GM18951 (cell line): ENCODE results near the gene PCDH12.
"Not testable (repeated sequence)": the region's sequence is repeated elsewhere in the genome, so short reads cannot be mapped to it uniquely, and the experiment has no call there.

Experiments
- POLR2A ChIP-seq: IDR thresholded peaks from 4 replicates; pipeline ENCODE4 v1.6.1; 2011; ENCODE audit warnings: mild to moderate bottlenecking; ENCODE audit not compliant: insufficient read length, insufficient read depth; ENCODE audit errors: extremely low read depth
- in situ Hi-C: fragments of 300-500 bp; cut with MboI; formaldehyde crosslinking; loops from one replicate; pipeline ENCODE4 v1.12.0; 2022; ENCODE audit warnings: low sequenced_read_pairs, mixed read lengths, inconsistent platforms; ENCODE audit not compliant: unreplicated experiment

Gene PCDH12

DNA sequence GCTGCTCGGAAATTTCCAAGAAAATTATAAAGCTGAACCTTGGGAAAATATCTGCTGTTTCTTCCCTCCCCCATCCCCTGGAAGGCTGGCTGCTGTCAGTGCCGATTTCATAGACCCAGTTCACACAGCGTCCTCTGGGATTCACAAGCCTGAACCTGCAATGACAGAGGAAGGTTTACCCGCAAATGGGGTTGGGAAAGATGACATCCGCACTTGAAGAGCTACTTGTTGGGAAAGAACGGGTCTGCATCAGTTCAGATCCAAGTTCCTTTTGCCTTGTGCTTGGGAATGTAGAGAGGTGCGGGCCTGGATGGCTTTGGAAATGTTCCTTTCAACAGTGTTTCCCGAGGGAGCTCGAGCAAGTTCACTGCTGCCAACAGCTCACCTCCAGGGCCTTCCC is 13.9 kb downstream of the PCDH12 start:
- in situ Hi-C loops = no loop called here
- no peak for TF ChIP-seq POLR2A

DNA sequence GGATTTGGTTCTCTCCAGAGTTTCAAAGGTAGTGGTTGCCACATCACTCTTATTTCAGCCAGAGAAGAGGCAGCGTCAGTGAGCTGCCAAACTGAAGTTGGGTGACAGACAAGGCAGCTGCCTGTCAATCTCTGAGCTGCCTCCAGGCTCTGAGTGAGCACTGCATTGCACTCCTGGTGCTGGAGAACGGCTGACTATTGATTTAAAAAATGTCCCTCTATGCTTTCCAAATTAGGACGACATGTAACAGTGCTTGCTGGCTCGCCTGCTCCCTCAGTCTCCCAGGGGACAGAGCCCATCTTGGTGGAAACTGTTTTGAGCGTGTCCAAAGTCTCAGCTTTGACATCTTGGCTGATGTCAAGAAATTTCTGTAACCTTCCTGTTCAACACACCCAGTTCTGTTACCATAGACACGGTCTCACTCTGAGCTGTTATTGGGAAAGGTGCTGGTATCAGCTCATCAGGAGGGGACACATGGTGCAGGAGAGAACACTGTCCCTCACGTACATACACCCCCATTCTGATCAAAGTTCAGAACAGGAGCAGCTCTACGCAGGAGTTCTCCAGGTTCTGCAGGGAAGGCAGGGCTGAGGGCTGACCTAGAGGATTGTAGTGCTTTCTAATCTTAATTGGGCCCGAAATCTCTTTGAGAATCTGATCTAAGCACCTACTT is 15.7 kb downstream of the PCDH12 start:
- TF ChIP-seq POLR2A = no peak
- in situ Hi-C loops = no loop called here

DNA sequence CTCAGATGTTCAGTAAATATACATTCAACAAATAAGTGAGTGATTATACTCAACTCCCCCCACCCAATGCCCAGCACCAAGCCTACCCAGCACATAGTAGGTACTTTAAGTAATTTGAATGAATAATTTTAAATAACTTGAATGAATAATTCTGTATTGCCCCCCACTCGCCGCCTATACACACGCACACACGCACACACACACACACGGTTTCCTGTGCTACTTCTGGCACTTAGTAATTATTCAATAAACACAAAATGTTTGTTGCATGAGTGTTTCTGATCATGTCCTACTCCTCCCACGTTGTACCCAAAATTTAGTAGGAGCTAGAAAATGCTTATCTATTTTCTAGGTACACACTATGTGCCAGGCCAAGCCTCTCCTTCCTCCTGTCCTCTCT is 16.2 kb downstream of the PCDH12 start:
- in situ Hi-C loops = no loop called here
- TF ChIP-seq POLR2A = no peak

DNA sequence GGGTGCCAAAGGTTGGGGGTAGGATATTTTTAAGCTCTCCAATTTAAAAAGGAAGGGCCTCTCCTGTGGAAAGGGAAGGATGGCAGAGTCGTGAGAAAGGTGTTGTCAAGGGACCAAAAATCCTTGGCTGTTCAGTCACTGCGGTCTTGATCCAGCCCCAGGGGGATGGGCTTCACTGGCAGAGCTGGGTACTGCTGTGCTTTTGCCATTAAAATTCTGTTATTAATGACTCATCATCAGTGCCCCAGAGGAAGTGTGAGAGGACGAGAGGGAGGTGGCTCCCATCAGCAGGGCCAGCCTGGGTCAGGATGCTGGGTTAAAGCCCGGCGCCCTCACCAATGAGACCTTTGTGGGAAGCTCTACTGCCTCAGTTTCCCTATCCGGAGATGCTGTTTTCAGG is 16.7 kb downstream of the PCDH12 start:
- no peak for TF ChIP-seq POLR2A

DNA sequence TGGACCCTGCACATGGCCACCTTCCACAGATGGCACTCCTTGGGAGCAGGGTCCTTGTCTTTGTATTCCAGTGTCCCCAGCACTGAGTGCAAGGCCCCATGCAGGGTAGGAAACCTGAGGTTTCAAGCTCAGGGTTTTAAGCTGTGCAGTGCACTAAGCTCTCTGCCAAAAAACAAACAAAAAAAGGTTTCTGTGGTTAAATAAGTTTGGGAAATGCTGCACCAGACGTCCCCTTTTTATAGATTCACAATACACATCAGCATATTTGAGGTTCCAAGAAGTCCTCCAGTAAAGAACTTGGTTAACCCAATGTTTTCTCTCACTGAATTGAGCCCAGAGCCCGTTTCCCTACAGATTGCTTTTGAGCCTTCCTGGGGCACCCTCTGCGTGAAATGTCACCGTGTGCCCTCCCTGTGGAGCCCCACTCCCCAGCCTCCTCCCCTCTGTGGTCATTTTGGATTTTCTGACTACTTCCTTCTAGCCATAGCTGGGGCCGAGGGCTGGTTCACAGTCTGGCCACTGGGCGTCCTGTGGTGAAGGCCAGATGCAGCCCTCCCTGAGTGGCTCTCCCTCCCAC is 17.2 kb downstream of the PCDH12 start:
- no peak for TF ChIP-seq POLR2A
- in situ Hi-C loops = no loop called here

More for the DNA sequence above, 16.7 kb downstream of the PCDH12 start:
- in situ Hi-C loops = no loop called here

DNA sequence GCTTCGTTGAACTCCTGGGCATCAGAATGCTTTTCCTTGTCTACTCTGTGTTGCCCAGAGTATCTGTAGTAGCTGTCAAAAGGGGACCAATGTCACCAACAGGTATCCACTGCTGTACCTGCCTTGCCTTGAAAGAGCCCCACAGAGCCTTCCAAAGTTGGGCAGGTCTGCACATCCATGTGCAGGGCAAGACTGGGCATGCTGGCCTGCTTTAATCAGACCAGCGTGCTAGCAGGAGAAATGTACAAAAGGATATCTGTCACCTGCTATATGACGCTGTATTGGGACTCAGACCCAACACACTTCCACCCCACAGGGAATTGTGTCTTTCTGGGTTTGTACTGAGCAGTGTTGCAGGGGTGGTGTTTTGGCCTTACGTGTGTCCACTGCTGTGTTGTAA is 22.5 kb downstream of the PCDH12 start:
- in situ Hi-C loops = no loop called here
- no peak for TF ChIP-seq POLR2A

DNA sequence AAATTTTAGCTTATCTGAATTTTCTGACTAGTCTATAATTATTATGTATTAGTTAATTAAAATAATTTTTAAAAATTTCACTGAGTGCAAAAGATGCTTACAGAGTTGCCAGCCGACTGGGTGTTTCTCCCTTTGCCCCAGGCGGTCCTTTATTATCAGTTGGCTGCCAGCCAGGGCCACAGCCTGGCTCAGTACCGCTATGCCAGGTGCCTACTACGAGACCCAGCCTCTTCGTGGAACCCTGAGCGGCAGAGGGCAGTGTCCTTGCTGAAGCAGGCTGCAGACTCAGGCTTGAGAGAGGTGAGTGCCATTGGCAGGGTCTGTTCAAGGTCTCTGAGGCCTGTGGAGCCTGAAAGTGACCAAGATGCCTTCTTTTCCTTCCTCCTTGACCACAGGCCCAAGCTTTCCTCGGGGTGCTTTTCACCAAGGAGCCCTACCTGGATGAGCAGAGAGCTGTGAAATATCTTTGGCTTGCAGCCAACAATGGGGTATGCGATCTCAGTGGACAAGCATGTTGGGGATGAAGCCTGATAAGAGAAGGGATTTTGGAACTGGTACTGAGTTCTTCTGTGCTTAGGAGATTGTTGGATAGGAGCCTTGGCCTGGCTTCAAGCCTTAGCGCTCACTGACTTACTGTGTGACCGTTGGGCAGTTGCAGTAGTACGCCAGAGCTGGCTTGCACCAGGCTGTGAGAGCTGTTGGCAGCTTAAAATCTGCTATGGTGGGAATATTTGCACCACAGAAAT is 23.7 kb downstream of the PCDH12 start:
- TF ChIP-seq POLR2A = no peak
- in situ Hi-C loops = no loop called here

DNA sequence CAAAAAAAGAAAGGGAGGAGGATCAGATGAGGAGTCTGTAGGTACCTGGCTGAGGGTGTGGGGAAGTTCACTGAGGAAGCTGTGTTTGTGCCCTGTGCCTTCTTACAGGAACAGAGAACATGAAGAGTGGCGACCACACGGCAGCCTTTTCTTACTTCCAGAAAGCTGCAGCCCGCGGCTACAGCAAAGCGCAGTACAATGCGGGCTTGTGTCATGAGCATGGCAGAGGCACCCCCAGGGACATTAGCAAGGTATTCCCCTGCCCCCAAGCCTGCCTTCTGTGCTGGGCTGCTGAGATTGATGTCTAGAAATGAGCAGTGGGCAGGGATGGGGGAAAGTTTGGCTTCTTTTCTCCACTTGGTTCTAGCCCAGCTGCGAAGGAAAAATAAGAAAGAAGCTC is 24.9 kb downstream of the PCDH12 start:
- in situ Hi-C loops = no loop called here
- no peak for TF ChIP-seq POLR2A

DNA sequence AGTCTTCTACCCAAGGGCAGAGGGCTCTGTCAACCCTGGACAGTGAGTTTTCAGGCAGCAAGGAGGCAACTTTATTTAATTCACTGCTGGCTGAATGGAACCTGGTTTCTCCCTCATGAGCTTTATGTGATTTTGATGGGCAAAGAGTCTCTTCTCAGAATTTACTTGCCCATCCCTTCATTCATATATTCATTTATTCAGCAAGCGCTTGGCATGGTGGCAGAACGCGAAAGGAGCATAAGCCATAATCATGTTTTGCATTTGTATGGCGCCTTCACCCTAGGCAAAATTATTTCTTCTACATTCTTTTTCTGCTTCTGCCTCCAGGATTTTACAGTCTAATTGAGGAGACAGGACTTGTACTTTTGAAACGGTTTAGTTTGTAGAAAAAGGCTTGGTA is 26.3 kb downstream of the PCDH12 start:
- no peak for TF ChIP-seq POLR2A
- in situ Hi-C loops = no loop called here

DNA sequence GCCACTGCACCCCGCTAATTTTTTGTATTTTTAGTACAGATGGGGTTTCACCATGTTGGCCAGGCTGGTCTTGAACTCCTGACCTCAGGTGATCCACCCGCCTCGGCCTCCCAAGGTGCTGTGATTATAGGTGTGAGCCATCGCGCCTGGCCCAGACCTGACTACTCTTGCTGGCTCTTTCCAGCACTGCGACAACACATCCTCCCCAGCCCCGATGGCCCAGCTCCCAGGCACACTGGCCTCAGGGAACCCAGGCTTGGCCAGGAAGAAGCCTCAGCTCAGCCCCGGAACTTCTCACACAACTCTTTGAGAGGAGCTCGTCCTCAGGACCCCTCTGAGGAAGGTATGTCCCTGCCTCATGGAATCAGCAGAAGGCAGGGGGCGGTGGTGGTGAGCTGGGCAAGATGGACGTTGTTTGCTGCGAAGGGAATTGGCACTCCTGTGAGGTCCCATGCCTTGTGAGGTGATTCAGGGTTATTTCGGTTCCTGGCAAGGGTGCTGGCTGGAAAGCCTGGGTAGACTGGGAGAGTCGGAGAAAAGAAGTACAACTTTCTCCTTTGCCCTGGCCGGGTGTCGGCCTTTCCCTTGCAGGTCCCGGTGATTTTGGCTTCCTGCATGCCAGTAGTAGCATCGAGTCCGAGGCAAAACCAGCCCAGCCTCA is 28.5 kb downstream of the PCDH12 start:
- in situ Hi-C loops = no loop called here
- TF ChIP-seq POLR2A = no peak

DNA sequence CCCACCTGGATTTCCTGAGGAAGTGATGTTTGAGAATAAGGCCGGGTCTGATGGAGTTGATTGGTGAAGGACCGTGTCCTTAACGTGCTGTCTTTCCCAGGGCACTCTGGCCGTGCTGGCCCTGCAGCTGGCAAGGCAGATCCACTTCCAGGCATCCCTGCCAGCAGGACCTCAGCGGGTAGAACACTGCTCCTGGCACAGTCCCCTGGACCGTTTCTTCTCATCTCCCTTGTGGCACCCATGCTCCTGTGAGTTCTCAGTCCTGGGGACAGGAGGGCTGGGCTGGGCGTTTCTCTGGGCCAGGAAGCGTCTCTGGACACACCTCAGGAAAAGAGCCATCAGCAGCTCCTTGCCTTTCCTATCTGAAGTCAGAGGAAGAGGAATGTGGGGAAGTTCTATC is 30.0 kb downstream of the PCDH12 start:
- TF ChIP-seq POLR2A = no peak
- in situ Hi-C loops = no loop called here

DNA sequence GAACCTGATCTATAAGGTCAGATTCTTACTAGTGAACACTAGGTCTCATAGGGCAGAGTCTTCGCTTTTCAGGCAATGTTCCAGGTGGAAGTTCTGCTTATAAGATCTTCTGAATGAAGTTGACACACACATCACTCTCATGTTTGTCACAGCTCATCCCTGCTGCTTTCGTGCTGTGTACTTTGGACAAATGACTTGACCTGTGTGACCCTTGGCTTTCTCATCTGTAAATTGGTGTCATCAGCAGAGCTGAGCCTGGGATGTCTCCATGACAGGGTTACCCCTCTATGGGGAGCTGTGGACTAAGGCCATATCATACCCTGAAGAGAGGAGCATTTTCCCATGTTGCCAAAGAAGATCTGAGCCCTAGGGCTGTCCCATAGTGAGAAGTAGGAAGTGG is 31.6 kb downstream of the PCDH12 start:
- in situ Hi-C loops = no loop called here
- TF ChIP-seq POLR2A = no peak

DNA sequence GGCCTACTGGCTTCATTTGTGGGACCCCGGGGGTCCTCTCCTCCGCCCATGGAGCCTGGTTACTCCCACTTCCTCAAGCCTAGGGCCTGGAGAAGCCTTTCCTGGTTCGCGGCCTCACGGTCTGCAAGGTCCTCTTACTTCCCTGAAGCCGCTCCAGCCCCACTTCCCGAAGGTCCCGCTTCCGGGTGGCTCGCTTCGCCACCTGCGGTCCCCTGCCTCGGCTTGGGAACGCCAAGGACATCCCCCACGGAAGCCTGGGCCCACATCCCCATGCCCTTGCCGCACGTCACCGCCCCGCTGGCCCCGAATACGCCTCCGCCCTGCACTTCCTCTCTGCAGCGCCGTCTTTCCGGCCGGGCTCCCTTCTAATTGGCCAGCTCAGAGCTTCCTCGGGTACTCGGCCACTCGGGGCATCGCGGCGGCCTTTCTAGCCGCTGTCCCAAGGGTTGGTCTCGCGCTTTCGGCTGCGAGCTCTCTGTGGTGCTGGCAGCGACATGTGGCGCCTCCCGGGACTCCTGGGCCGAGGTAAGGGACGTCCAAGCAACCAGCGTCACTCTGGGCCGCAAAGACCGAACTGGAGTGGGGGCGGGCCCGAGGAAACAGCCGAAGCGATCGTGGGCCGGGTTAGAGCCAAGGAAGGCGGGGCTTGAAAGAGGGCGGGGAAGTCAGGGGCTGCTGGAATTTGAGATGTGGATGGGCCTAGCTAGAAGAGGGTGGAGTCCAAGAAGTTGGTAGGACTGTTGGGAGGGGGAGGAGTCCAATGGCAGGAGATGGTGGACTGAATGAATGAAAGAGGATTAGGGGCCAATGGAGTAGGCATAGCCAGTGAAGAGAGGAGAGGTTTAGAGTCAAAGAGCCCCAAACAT is 34.3 kb downstream of the PCDH12 start, which contains the start of gene DELE1:
DELE1 (plus strand) TSS at position 424 of the 866 bp plus-strand sequence; CDS start at position 495, 71 bp downstream.
- TF ChIP-seq POLR2A = peak; percentile 84
- in situ Hi-C loops = no loop called here

DNA sequence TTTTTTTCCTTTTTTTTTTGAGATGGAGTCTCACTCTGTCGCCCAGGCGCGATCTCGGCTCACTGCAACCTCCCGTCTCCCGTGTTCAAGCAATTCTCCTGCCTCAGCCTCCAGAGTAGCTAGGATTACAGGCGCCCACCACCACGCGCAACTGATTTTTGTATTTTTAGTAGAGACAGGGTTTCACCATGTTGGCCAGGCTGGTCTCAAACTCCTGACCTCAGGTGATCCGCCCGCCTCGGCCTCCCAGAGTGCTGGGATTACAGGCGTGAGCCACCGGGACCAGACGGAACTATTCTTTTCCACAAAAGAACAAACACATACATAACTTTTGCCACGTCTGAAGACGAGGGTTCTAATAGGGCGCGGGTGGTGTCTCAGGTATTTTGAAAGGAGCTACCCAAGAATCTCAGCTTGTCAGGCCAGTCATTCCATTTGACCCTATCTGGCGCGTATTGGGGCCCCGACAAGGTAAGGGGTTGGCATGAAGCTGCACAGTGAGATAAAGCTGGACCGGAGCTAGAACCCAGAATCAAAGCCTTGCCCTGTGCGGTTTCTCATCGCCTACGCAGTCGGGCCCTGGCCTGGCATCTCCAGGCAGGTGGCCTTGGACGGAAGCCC is 35.1 kb downstream of the PCDH12 start:
- in situ Hi-C loops = not testable (repeated sequence)
